Ovary (tissue), 9 donors: Measurements from ENCODE around the gene PPP1R1C. TPM values are rescaled to one million over a fixed set of nuclear protein-coding genes. Genes with fewer than 3 reads are reported as not detected.

Source experiments
- DNase-seq, 5 donors: peaks; one replicate each; pipeline ENCODE4 v3.0.0-alpha.2; 2019 to 2020
- H3K27ac ChIP-seq, 2 donors: fragments of 200-600 bp; one replicate each; pipeline versions ENCODE4 v1.5.1 to v1.8.0; 2019 to 2022
- H3K27me3 ChIP-seq: fragments of 200-600 bp; one replicate; pipeline ENCODE4 v1.8.0; 2022
- H3K36me3 ChIP-seq: fragments of 200-600 bp; sonication (generic); one replicate; pipeline ENCODE4 v1.5.1; 2019
- H3K4me1 ChIP-seq: one replicate; pipeline ENCODE4 v1.8.1; 2013; ENCODE audit warnings: mild to moderate bottlenecking, moderate library complexity; ENCODE audit not compliant: insufficient read depth
- H3K4me3 ChIP-seq: fragments of 200-600 bp; sonication (generic); one replicate; pipeline ENCODE4 v1.5.1; 2017
- H3K9me3 ChIP-seq, 2 donors: fragments of 200-600 bp in 1 of 2; sonication (generic) in 1 of 2; one replicate each; pipeline versions ENCODE4 v1.5.1 to v1.8.1; 2013 to 2019; ENCODE audit warnings: mild to moderate bottlenecking in 1 of 2, moderate library complexity in 1 of 2
- CTCF ChIP-seq, 3 donors: fragments of 450-650 bp in 2 of 3; fragments of 200-600 bp in 1 of 3; IDR thresholded peaks; one replicate each; pipeline versions ENCODE4 v1.5.1 to v1.8.0; 2016 to 2022; ENCODE audit warnings: antibody characterized with exemption in 3 of 3, mild to moderate bottlenecking in 1 of 3
- EP300 ChIP-seq: sonication (generic); formaldehyde crosslinking; IDR thresholded peaks from one replicate; pipeline ENCODE4 v1.6.1; 2017; ENCODE audit warnings: antibody characterized with exemption
- POLR2A ChIP-seq: fragments of 450-650 bp; IDR thresholded peaks from one replicate; pipeline ENCODE4 v1.6.1; 2017; ENCODE audit warnings: antibody characterized with exemption, mild to moderate bottlenecking, moderate library complexity
- WGBS, 3 donors: extraction: QIAGEN DNeasy Blood & Tissue Kit in 1 of 3; methylation state at CpG; one replicate each; pipeline versions ENCODE4 v1.1.5 to v1.1.7; 2013 to 2017; 5-methylcytosine and 5-hydroxymethylcytosine counted together
- intact Hi-C, 4 donors: fragments of 100-400 bp; cut with DNase I; formaldehyde crosslinking; loops; one replicate each; pipeline versions ENCODE4 v1.11.0 to v1.15.1; 2022 to 2023
- polyA plus RNA-seq, 2 donors: library from polyadenylated mRNA; stranded (reverse); fragments of 200-250 nt in 1 of 2; fragments of 350-450 nt in 1 of 2; fragmentation: Illumina TruSeq in 1 of 2; extraction: RNeasy Lipid Tissue Mini Kit (QIAGEN cat#74804) in 1 of 2; gene quantifications; one replicate each; pipeline ENCODE4 v1.2.3, GENCODE V29; 2013 to 2014
- total RNA-seq, 7 donors: library from RNA; depleted of rRNA in 2 of 7; stranded (reverse); fragments of >200 nt in 2 of 7; fragmentation: NEBNext Ultra II Directional in 3 of 7; extraction: Animal tissue kit (Norgen Biotek cat#: 25700) in 3 of 7; gene quantifications; one replicate each; pipeline versions ENCODE4 v1.1.0 to v1.2.4, GENCODE V29; 2016 to 2023
- donor health status: DM: no; HTN: no; CAD: no; lungs with moderate emphysema.
- donor health status: DM: no; HTN: no; CAD: no.
- donor health status: Bipolar disorder and iron deficiency.
- donor health status: DM: yes; HTN: yes; CAD: no.
- donor health status: DM: no; HTN: no; CAD: no.
- donor health status: DM: yes; HTN: yes; CAD: no.

Gene PPP1R1C
- total and polyA plus RNA-seq, 9 donors: 0.10 to 1.1 (median 0.76) TPM; not detected in 5

GRCh38 chr2:182088681-182089320 is 103.1 kb downstream of the PPP1R1C start:
- 7 to 14% (median 9%) methylated on average over 3 of the region's 3 CpGs for WGBS, 3 donors
- Histone ChIP-seq H3K36me3 (no peaks in the 10 kb centered on the region), H3K4me3 (no peak overlapping the region), H3K27me3 (no peaks in the 10 kb centered on the region), H3K27ac (no peak overlapping the region), H3K9me3 (no peaks in the 10 kb centered on the region), H3K4me1 (peaks cover 5% of the 10 kb centered on the region)
- intact Hi-C loops: no loop called here
- no peak for TF ChIP-seq POLR2A
- TF ChIP-seq EP300: no peak
- no peak for TF ChIP-seq CTCF (IDR thresholded peaks at IDR 0.05)
- no peak for DNase-seq

DNA sequence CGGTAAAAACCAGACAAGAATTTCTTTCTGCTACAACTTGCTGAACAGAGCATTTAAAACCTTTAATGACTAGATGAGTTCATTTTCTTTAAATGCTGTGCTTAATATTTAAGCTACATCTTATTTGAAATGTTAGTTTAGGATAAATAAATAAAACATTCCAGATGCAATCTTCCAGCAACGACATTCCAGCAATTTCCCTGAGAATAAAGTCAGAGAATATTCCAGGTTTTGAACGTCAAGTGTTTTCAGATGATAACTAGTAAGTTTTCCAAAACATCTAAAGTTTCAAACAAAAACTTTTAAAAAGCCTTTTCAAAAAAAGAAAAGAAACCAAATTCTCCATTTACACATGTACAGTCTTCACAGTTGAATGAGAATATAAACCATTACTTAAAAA is 104.8 kb downstream of the PPP1R1C start:
- no peaks in the 10 kb centered on the region for H3K36me3 ChIP-seq
- no peaks in the 10 kb centered on the region for H3K9me3 ChIP-seq
- intact Hi-C loops: no loop called here
- peaks cover 5% of the 10 kb centered on the region for H3K4me1 ChIP-seq
- H3K27me3 ChIP-seq: no peaks in the 10 kb centered on the region
- WGBS, 3 donors: 6 to 7% (median 6%) methylated on average over 3 of the region's 3 CpGs
- no peak for DNase-seq
- H3K27ac ChIP-seq: no peak overlapping the region
- H3K4me3 ChIP-seq: no peak overlapping the region
- TF ChIP-seq EP300: no peak
- no peak for TF ChIP-seq POLR2A
- TF ChIP-seq CTCF (IDR thresholded peaks at IDR 0.05): no peak

DNA sequence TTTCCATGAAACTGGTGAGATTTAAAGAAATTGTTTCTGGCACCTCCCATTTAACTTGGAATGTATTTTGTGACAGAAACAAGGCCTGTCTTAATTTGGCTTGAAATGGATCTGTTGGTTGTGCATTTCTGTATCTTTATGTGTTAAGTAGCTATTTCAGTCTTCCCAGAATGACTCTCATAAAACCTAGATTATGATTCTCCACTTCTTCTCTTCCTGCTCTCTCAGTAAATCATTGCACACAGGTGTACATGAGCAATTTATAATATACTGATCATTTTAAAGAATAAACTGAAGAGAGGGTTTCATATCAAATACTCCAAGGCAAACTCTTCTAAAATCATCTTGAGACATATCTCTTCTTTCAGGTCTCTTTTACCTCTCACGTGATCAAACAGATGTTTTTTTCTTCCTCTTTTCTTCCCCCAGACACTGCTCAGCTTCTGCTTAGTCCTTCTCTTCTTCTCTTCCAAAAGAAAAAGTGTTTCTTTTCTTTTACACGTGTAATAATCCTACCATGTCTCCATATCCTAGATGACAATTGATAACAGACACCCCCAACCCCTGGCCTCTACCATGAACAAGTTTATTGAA is 112.0 kb downstream of the PPP1R1C start:
- H3K27ac ChIP-seq: no peak overlapping the region
- intact Hi-C loops: no loop called here
- no peak for DNase-seq
- H3K4me3 ChIP-seq: no peak overlapping the region
- no peaks in the 10 kb centered on the region for H3K9me3 ChIP-seq
- TF ChIP-seq EP300: no peak
- no peak for TF ChIP-seq POLR2A
- TF ChIP-seq CTCF (IDR thresholded peaks at IDR 0.05): no peak
- WGBS, 3 donors: 77 to 86% (median 82%) methylated on average over 2 of the region's 2 CpGs
- H3K27me3 ChIP-seq: no peaks in the 10 kb centered on the region
- H3K36me3 ChIP-seq: no peaks in the 10 kb centered on the region
- H3K4me1 ChIP-seq: no peaks in the 10 kb centered on the region

GRCh38 chr2:182098648-182099047 is 113.0 kb downstream of the PPP1R1C start:
- Histone ChIP-seq H3K36me3 (no peaks in the 10 kb centered on the region), H3K4me3 (no peak overlapping the region), H3K27ac (no peak overlapping the region), H3K9me3 (no peaks in the 10 kb centered on the region), H3K4me1 (no peaks in the 10 kb centered on the region), H3K27me3 (no peaks in the 10 kb centered on the region)
- TF ChIP-seq POLR2A (no peak), EP300 (no peak), CTCF (IDR thresholded peaks at IDR 0.05) (no peak)
- intact Hi-C loops: no loop called here
- no peak for DNase-seq
- 87 to 93% (median 91%) methylated on average over 1 of the region's 1 CpG for WGBS, 3 donors
